Keratinocyte (primary cell): ENCODE results near the gene IFT74. TPM values are rescaled to one million over a fixed set of nuclear protein-coding genes. Genes with fewer than 3 reads are reported as not detected.

ENCODE experiments used
- DNase-seq: peaks from one replicate; pipeline ENCODE4 v3.0.0-alpha.2; 2011; ENCODE audit warnings: low read depth, missing footprints, low spot score
- FAIRE-seq: peaks from 2 replicates; lab custom pipeline; 2011; peaks lifted over from hg19 to GRCh38; lab: Jason Lieb, UNC
- H2AFZ ChIP-seq: 2 replicates; pipeline ENCODE4 v1.6.0; 2012; ENCODE audit warnings: low read length, control low read depth, inconsistent platforms; ENCODE audit not compliant: control insufficient read depth
- H3K27ac ChIP-seq: 2 replicates; pipeline ENCODE4 v1.5.1; 2011; ENCODE audit warnings: low read length; ENCODE audit not compliant: control insufficient read depth, insufficient read depth
- H3K27me3 ChIP-seq: 3 replicates; pipeline ENCODE4 v1.6.0; 2011; ENCODE audit warnings: low read length; ENCODE audit not compliant: control insufficient read depth, insufficient read depth; ENCODE audit errors: extremely low read depth
- H3K36me3 ChIP-seq, 2 experiments: 2 replicates in 1 of 2; 3 replicates in 1 of 2; pipeline ENCODE4 v1.5.1; 2011; ENCODE audit warnings: low read length in 2 of 2, mild to moderate bottlenecking in 1 of 2; ENCODE audit not compliant: control insufficient read depth in 2 of 2, insufficient read depth in 2 of 2; ENCODE audit errors: extremely low read depth in 1 of 2
- H3K4me1 ChIP-seq: 3 replicates; pipeline ENCODE4 v1.5.1; 2011; ENCODE audit warnings: low read length; ENCODE audit not compliant: control insufficient read depth, insufficient read depth; ENCODE audit errors: extremely low read depth
- H3K4me2 ChIP-seq: 3 replicates; pipeline ENCODE4 v1.6.0; 2011; ENCODE audit warnings: low read depth, low read length; ENCODE audit not compliant: control insufficient read depth, insufficient read depth; ENCODE audit errors: extremely low read depth
- H3K4me3 ChIP-seq, 3 experiments: fragments of 200-600 bp in 1 of 3; sonication (generic) in 1 of 3; 2 replicates in 2 of 3; 3 replicates in 1 of 3; pipeline ENCODE4 v1.5.1; 2011 to 2016; ENCODE audit warnings: low read length in 3 of 3, mild to moderate bottlenecking in 3 of 3, control low read depth in 2 of 3, inconsistent platforms in 1 of 3, low read depth in 1 of 3, mixed read lengths in 1 of 3, mixed run types in 1 of 3, moderate library complexity in 1 of 3; ENCODE audit not compliant: control insufficient read depth in 2 of 3, insufficient read depth in 2 of 3; ENCODE audit errors: extremely low read depth in 1 of 3
- H3K79me2 ChIP-seq: 2 replicates; pipeline ENCODE4 v1.6.0; 2012; ENCODE audit warnings: low read length; ENCODE audit not compliant: control insufficient read depth, insufficient read depth
- H3K9ac ChIP-seq: 3 replicates; pipeline ENCODE4 v1.6.0; 2011; ENCODE audit warnings: low read length; ENCODE audit not compliant: control insufficient read depth, insufficient read depth; ENCODE audit errors: extremely low read depth
- H3K9me1 ChIP-seq: 3 replicates; pipeline ENCODE4 v1.6.0; 2011; ENCODE audit warnings: low read length; ENCODE audit not compliant: control insufficient read depth, insufficient read depth; ENCODE audit errors: extremely low read depth
- H3K9me3 ChIP-seq: 2 replicates; pipeline ENCODE4 v1.5.1; 2012; ENCODE audit warnings: low read depth, low read length; ENCODE audit not compliant: control insufficient read depth
- H4K20me1 ChIP-seq: 3 replicates; pipeline ENCODE4 v1.6.0; 2011; ENCODE audit warnings: low read length; ENCODE audit not compliant: control insufficient read depth, insufficient read depth; ENCODE audit errors: extremely low read depth
- CTCF ChIP-seq, 3 experiments: IDR thresholded peaks in 1 of 3; conservative IDR thresholded peaks in 1 of 3; optimal IDR thresholded peaks in 1 of 3; 2 replicates in 2 of 3; 3 replicates in 1 of 3; pipeline versions ENCODE3 to v1.5.1; 2011; ENCODE audit warnings: low read length in 3 of 3, mild to moderate bottlenecking in 3 of 3, moderate library complexity in 2 of 3, control low read depth in 1 of 3, inconsistent platforms in 1 of 3; ENCODE audit not compliant: insufficient read depth in 2 of 3; ENCODE audit errors: extremely low read depth in 1 of 3
- EZH2 ChIP-seq: IDR thresholded peaks from one replicate; pipeline ENCODE4 v1.6.1; 2012; ENCODE audit warnings: inconsistent platforms, mild to moderate bottlenecking, low read length, moderate library complexity
- dilution Hi-C: fragments of 300-500 bp; cut with MboI; formaldehyde crosslinking; loops from one replicate; pipeline ENCODE4 v1.7.0; 2020; ENCODE audit warnings: low sequenced_read_pairs; ENCODE audit not compliant: extremely low pct_ligation_motif_present
- polyA plus RNA-seq, 5 experiments: library from polyadenylated mRNA; depleted of rRNA in 3 of 5; stranded (reverse) in 3 of 5; stranded (forward) in 1 of 5; unstranded in 1 of 5; fragments of >200 nt; gene quantifications; 1 replicate in 1 of 5; 2 replicates in 3 of 5; 3 replicates in 1 of 5; pipeline versions ENCODE4 v1.2.1 to v1.2.3, GENCODE V29; 2011 to 2012; ENCODE audit warnings: missing spikeins in 2 of 5, low read depth in 1 of 5, low replicate concordance in 1 of 5

Gene IFT74
- polyA plus RNA-seq, 1 donor (not counting 4 experiments of a cell fraction or from before 2014, with no cell fraction given), result 12.9 TPM

DNA sequence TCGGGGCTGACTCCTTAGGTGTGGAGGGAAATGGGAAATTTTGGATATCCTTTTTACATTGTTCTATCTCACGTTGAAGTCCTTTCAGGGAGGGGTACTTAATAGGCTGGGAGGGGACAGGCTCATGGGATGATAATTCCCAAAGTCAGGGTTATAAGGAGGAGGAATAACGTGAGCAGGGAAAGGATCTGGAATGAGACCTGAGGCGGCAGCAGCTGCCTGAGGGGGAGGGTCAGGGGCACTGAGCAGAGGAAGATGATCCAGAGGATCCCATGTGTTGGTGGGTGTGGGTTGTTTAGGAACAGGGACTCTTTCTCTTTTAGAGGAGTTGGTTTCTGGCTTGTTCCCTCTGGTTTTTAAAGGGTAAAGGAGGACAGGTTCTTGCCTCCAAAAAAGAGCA, 18.7 kb downstream of the IFT74 start:
- Histone ChIP-seq H3K79me2 (no peaks in the 10 kb centered on the region), H4K20me1 (no peaks in the 10 kb centered on the region), H3K9ac (no peak overlapping the region), H3K4me3 (no peak overlapping the region), H3K36me3 (no peaks in the 10 kb centered on the region), H3K9me3 (no peaks in the 10 kb centered on the region), H3K4me2 (no peak overlapping the region), H2AFZ (no peak overlapping the region), H3K4me1 (peaks cover 8% of the 10 kb centered on the region), H3K9me1 (no peaks in the 10 kb centered on the region), H3K27ac (no peak overlapping the region), H3K27me3 (no peaks in the 10 kb centered on the region)
- DNase-seq (no peak), FAIRE-seq (no peak)
- dilution Hi-C loops, result no loop called here
- no peak for TF ChIP-seq EZH2
- no peak for TF ChIP-seq CTCF (optimal IDR thresholded peaks at IDR 0.05 in 1 of 3, IDR thresholded peaks at IDR 0.05 in 1 of 3, conservative IDR thresholded peaks at IDR 0.05 in 1 of 3; ENCODE audit: extremely low read depth in 1 of 3, insufficient read depth in 2 of 3, low read length in 3 of 3)

- H4K20me1 ChIP-seq, result no peaks in the 10 kb centered on the region
- dilution Hi-C loops, result no loop called here
- no peak overlapping the region for H3K9ac ChIP-seq
- TF ChIP-seq CTCF (optimal IDR thresholded peaks at IDR 0.05 in 1 of 3, IDR thresholded peaks at IDR 0.05 in 1 of 3, conservative IDR thresholded peaks at IDR 0.05 in 1 of 3; ENCODE audit: extremely low read depth in 1 of 3, insufficient read depth in 2 of 3, low read length in 3 of 3) (peak; percentile 23 to 33 (median 29)), EZH2 (no peak)
- H3K9me1 ChIP-seq, result no peaks in the 10 kb centered on the region
- H2AFZ ChIP-seq, result no peak overlapping the region
- peaks cover 8% of the 10 kb centered on the region for H3K4me1 ChIP-seq
- no peak overlapping the region for H3K4me3 ChIP-seq
- H3K27me3 ChIP-seq, result no peaks in the 10 kb centered on the region
- no peaks in the 10 kb centered on the region for H3K79me2 ChIP-seq
- peak overlapping the region; percentile 10 for H3K27ac ChIP-seq
- H3K9me3 ChIP-seq, result no peaks in the 10 kb centered on the region
- peak overlapping the region; percentile 31 for H3K4me2 ChIP-seq
- DNase-seq, result no peak
- FAIRE-seq, result peak; percentile 23
- no peaks in the 10 kb centered on the region for H3K36me3 ChIP-seq
Observed at GRCh38 chr9:26975728-26976707, 19.8 kb downstream of the IFT74 start.
